PC-3 (cell line): ENCODE data around the gene CAMK1D. TPM values are rescaled to one million over a fixed set of nuclear protein-coding genes. Genes with fewer than 3 reads are reported as not detected.

Experiments
- ATAC-seq: fragments of 200-7000 bp; cut with Tn5 transposase; 2 replicates; pipeline ENCODE4 v1.9.1; 2020; ENCODE audit warnings: mild to moderate bottlenecking, moderate library complexity
- BruUV-seq: library from RNA; stranded (reverse); fragments of 400-500 nt; replicated peaks from 2 replicates; lab custom pipeline; 2021; lab: Mats Ljungman, UMichigan
- CTCF ChIA-PET: fragments of 300-600 bp; sonication (Branson Sonifier 250); formaldehyde crosslinking; loops from one replicate; lab custom pipeline; 2022; ENCODE audit warnings: antibody characterized with exemption; lab: Charles Lee
- POLR2A ChIA-PET: fragments of 300-600 bp; sonication (Branson Sonifier 250); formaldehyde crosslinking; loops from one replicate; lab custom pipeline; 2022; ENCODE audit warnings: antibody characterized with exemption; ENCODE audit not compliant: unreplicated experiment; lab: Charles Lee
- DNase-seq: peaks from one replicate; pipeline ENCODE4 v3.0.0-alpha.2; 2015
- H2AFZ ChIP-seq: fragments of 300-600 bp; sonication (generic); 2 replicates; pipeline ENCODE4 v1.6.0; 2016; ENCODE audit warnings: antibody characterized with exemption, low read length
- H3F3A ChIP-seq: fragments of 300-600 bp; sonication (generic); one replicate; pipeline ENCODE4 v1.6.0; 2017; ENCODE audit warnings: antibody characterized with exemption, low read length, control low read depth, mild to moderate bottlenecking; ENCODE audit not compliant: unreplicated experiment
- H3K27ac ChIP-seq: fragments of 300-600 bp; sonication (generic); 2 replicates; pipeline ENCODE4 v1.5.1; 2016; ENCODE audit warnings: mild to moderate bottlenecking, low read length
- H3K27me3 ChIP-seq: fragments of 300-600 bp; sonication (generic); 2 replicates; pipeline ENCODE4 v1.6.1; 2016; ENCODE audit warnings: low read length, mixed read lengths
- H3K36me3 ChIP-seq: fragments of 300-600 bp; sonication (generic); 2 replicates; pipeline ENCODE4 v1.6.1; 2016; ENCODE audit warnings: low read depth, mixed run types, low read length, mixed read lengths
- H3K4me1 ChIP-seq: fragments of 300-600 bp; sonication (generic); 2 replicates; pipeline ENCODE4 v1.5.1; 2016; ENCODE audit warnings: low read length; ENCODE audit not compliant: insufficient read depth
- H3K4me2 ChIP-seq: fragments of 300-600 bp; sonication (generic); 2 replicates; pipeline ENCODE4 v1.6.0; 2016; ENCODE audit warnings: low read length
- H3K4me3 ChIP-seq: fragments of 300-600 bp; sonication (generic); 2 replicates; pipeline ENCODE4 v1.5.1; 2016; ENCODE audit warnings: mild to moderate bottlenecking, low read length, mixed read lengths
- H3K79me2 ChIP-seq: fragments of 300-600 bp; sonication (generic); 2 replicates; pipeline ENCODE4 v1.6.1; 2017; ENCODE audit warnings: low read length, mixed read lengths
- H3K9ac ChIP-seq: fragments of 300-600 bp; sonication (generic); 2 replicates; pipeline ENCODE4 v1.6.0; 2016; ENCODE audit warnings: mild to moderate bottlenecking, low read length
- H3K9me2 ChIP-seq: fragments of 300-600 bp; sonication (generic); replicated peaks from 2 replicates; pipeline ENCODE4 v1.6.1; 2016; ENCODE audit warnings: mixed run types, low read length, mixed read lengths
- H3K9me3 ChIP-seq: fragments of 300-600 bp; sonication (generic); 2 replicates; pipeline ENCODE4 v1.6.1; 2016; ENCODE audit warnings: low read length, mixed read lengths
- H4K20me1 ChIP-seq: fragments of 300-600 bp; sonication (generic); 2 replicates; pipeline ENCODE4 v1.6.1; 2016; ENCODE audit warnings: low read length, mixed read lengths
- CTCF ChIP-seq: fragments of 300-600 bp; sonication (generic); conservative IDR thresholded peaks from 2 replicates; pipeline ENCODE4 v1.5.1; 2017; ENCODE audit warnings: antibody characterized with exemption, low read depth, mild to moderate bottlenecking, low read length
- EZH2 ChIP-seq: fragments of 300-600 bp; sonication (generic); IDR thresholded peaks from one replicate; pipeline ENCODE4 v1.6.1; 2017; ENCODE audit warnings: antibody characterized with exemption, mild to moderate bottlenecking, low read length; ENCODE audit not compliant: unreplicated experiment
- EZH2phosphoT487 ChIP-seq: fragments of 300-600 bp; sonication (generic); IDR thresholded peaks from 2 replicates; pipeline ENCODE4 v1.6.1; 2018; ENCODE audit warnings: mild to moderate bottlenecking, antibody characterized with exemption, low read length, borderline replicate concordance
- intact Hi-C: fragments of 100-400 bp; cut with micrococcal nuclease; formaldehyde crosslinking; loops from 2 replicates; pipeline ENCODE4 v1.9.0; 2023
- total RNA-seq: library from RNA; depleted of rRNA; stranded (reverse); fragments of >200 nt; gene quantifications from 2 replicates; pipeline ENCODE4 v1.2.3, GENCODE V29; 2014

CAMK1D gene
- total RNA-seq, 1 experiment from 2014 or later, result 1.3 TPM

GRCh38 chr10:12638781-12639180 is 289.4 kb downstream of the CAMK1D start:
- no peak overlapping the region for H3K27ac ChIP-seq

GRCh38 chr10:12639996-12640944 is 290.9 kb downstream of the CAMK1D start:
- H3K36me3 ChIP-seq, result no peaks in the 10 kb centered on the region
- peaks cover 9% of the 10 kb centered on the region for H3K4me1 ChIP-seq
- no peak overlapping the region for H3K27ac ChIP-seq
- no peaks in the 10 kb centered on the region for H3K9me2 ChIP-seq
- H3K9ac ChIP-seq, result no peak overlapping the region
- no TSS peak for BruUV-seq
- H3K4me2 ChIP-seq, result no peak overlapping the region
- intact Hi-C loops, result no loop called here
- POLR2A ChIA-PET, result no interaction called here
- CTCF ChIA-PET, result no interaction called here
- no peaks in the 10 kb centered on the region for H4K20me1 ChIP-seq
- DNase-seq (no peak), ATAC-seq (no peak)
- no peaks in the 10 kb centered on the region for H3F3A ChIP-seq
- no peak overlapping the region for H2AFZ ChIP-seq
- no peaks in the 10 kb centered on the region for H3K27me3 ChIP-seq
- no peaks in the 10 kb centered on the region for H3K9me3 ChIP-seq
- TF ChIP-seq CTCF (no peak), EZH2 (no peak), EZH2phosphoT487 (no peak)
- H3K79me2 ChIP-seq, result no peaks in the 10 kb centered on the region
- H3K4me3 ChIP-seq, result no peak overlapping the region

More at GRCh38 chr10:12638781-12639180, 289.4 kb downstream of the CAMK1D start:
- Histone ChIP-seq H3K4me3 (no peak overlapping the region), H3K27me3 (no peaks in the 10 kb centered on the region), H3K4me2 (no peak overlapping the region), H3F3A (no peaks in the 10 kb centered on the region), H3K36me3 (no peaks in the 10 kb centered on the region), H3K79me2 (no peaks in the 10 kb centered on the region), H3K4me1 (peaks cover 16% of the 10 kb centered on the region), H2AFZ (no peak overlapping the region), H3K9me2 (no peaks in the 10 kb centered on the region), H3K9me3 (no peaks in the 10 kb centered on the region), H3K9ac (no peak overlapping the region), H4K20me1 (no peaks in the 10 kb centered on the region)
- intact Hi-C loops, result no loop called here
- BruUV-seq, result no TSS peak
- POLR2A ChIA-PET, result no interaction called here
- DNase-seq, result no peak
- CTCF ChIA-PET, result no interaction called here
- ATAC-seq, result no peak
- no peak for TF ChIP-seq EZH2phosphoT487
- no peak for TF ChIP-seq CTCF
- no peak for TF ChIP-seq EZH2

- Histone ChIP-seq H3K27me3 (no peaks in the 10 kb centered on the region), H3K4me3 (no peak overlapping the region), H3K79me2 (no peaks in the 10 kb centered on the region), H3K36me3 (no peaks in the 10 kb centered on the region), H3F3A (no peaks in the 10 kb centered on the region), H3K9ac (no peak overlapping the region), H4K20me1 (no peaks in the 10 kb centered on the region), H3K27ac (no peak overlapping the region), H3K4me1 (no peaks in the 10 kb centered on the region), H2AFZ (no peak overlapping the region), H3K9me2 (no peaks in the 10 kb centered on the region), H3K9me3 (no peaks in the 10 kb centered on the region), H3K4me2 (no peak overlapping the region)
- POLR2A ChIA-PET, result no interaction called here
- no TSS peak for BruUV-seq
- intact Hi-C loops, result no loop called here
- no peak for ATAC-seq
- TF ChIP-seq CTCF (no peak), EZH2 (no peak), EZH2phosphoT487 (no peak)
- CTCF ChIA-PET, result no interaction called here
- DNase-seq, result no peak
Observed at GRCh38 chr10:12642036-12642435, 292.7 kb downstream of the CAMK1D start.
